Stimulated activated naive CD8-positive, alpha-beta T cell treated with anti-CD3 and anti-CD28 coated beads, Interleukin-15, amount 100 ng/mL, for 72 hours (primary cell): ENCODE measurements around the gene KCNMA1.
A peak's percentile ranks its signal among the peaks of the same experiment; 100 is the strongest.

ENCODE experiments used
- ATAC-seq: fragments of 150-1000 bp; cut with Tn5 transposase; 2 replicates; pipeline ENCODE4 v1.10.0; 2021; ENCODE audit warnings: mild to moderate bottlenecking, moderate library complexity
- DNase-seq, 2 donors: peaks; one replicate each; pipeline ENCODE4 v3.0.0; 2021 to 2022
- H3K27ac Mint-ChIP-seq, 2 donors: one replicate each; pipeline ENCODE4 v1.8.0; 2022; ENCODE audit warnings: mild to moderate bottlenecking in 2 of 2, mixed read lengths in 2 of 2, moderate library complexity in 2 of 2
- H3K27me3 Mint-ChIP-seq: one replicate; pipeline ENCODE4 v1.8.0; 2022; ENCODE audit warnings: mixed read lengths
- H3K4me1 Mint-ChIP-seq: one replicate; pipeline ENCODE4 v1.8.0; 2022; ENCODE audit warnings: mild to moderate bottlenecking, mixed read lengths
- H3K4me3 Mint-ChIP-seq, 2 donors: one replicate each; pipeline ENCODE4 v1.8.0; 2022; ENCODE audit warnings: mild to moderate bottlenecking in 2 of 2, mixed read lengths in 2 of 2, moderate library complexity in 1 of 2
- H3K9me3 Mint-ChIP-seq, 2 donors: one replicate each; pipeline ENCODE4 v1.8.0; 2022; ENCODE audit warnings: mixed read lengths in 2 of 2

KCNMA1 gene

GRCh38 chr10:76984559-76985443, 652.8 kb downstream of the KCNMA1 start:
- Mint-ChIP-seq H3K9me3 (no peaks in the 10 kb centered on the region), H3K27me3 (no peaks in the 10 kb centered on the region), H3K4me1 (no peaks in the 10 kb centered on the region), H3K27ac (no peak overlapping the region), H3K4me3 (no peak overlapping the region)
- peak; percentile 62 for ATAC-seq
- DNase-seq = peak; percentile 52 to 55

GRCh38 chr10:76983624-76984023, 654.0 kb downstream of the KCNMA1 start:
- no peak for DNase-seq
- H3K9me3 Mint-ChIP-seq = no peaks in the 10 kb centered on the region
- H3K4me3 Mint-ChIP-seq = no peak overlapping the region
- ATAC-seq = no peak
- no peaks in the 10 kb centered on the region for H3K4me1 Mint-ChIP-seq
- no peak overlapping the region for H3K27ac Mint-ChIP-seq
- no peaks in the 10 kb centered on the region for H3K27me3 Mint-ChIP-seq

GRCh38 chr10:76982671-76983070, 654.9 kb downstream of the KCNMA1 start:
- Mint-ChIP-seq H3K4me1 (no peaks in the 10 kb centered on the region), H3K4me3 (no peak overlapping the region), H3K27ac (no peak overlapping the region), H3K9me3 (no peaks in the 10 kb centered on the region), H3K27me3 (no peaks in the 10 kb centered on the region)
- ATAC-seq (no peak), DNase-seq (no peak)

GRCh38 chr10:76981251-76981650, 656.4 kb downstream of the KCNMA1 start:
- DNase-seq = no peak
- no peaks in the 10 kb centered on the region for H3K27me3 Mint-ChIP-seq
- no peak overlapping the region for H3K27ac Mint-ChIP-seq
- H3K4me3 Mint-ChIP-seq = no peak overlapping the region
- no peaks in the 10 kb centered on the region for H3K9me3 Mint-ChIP-seq
- no peak for ATAC-seq
- no peaks in the 10 kb centered on the region for H3K4me1 Mint-ChIP-seq

GRCh38 chr10:76977901-76978300, 659.7 kb downstream of the KCNMA1 start:
- no peaks in the 10 kb centered on the region for H3K27me3 Mint-ChIP-seq
- H3K9me3 Mint-ChIP-seq = no peaks in the 10 kb centered on the region
- no peaks in the 10 kb centered on the region for H3K4me1 Mint-ChIP-seq
- no peak for DNase-seq
- ATAC-seq = no peak
- no peak overlapping the region for H3K27ac Mint-ChIP-seq
- H3K4me3 Mint-ChIP-seq = no peak overlapping the region

- Mint-ChIP-seq H3K9me3 (no peaks in the 10 kb centered on the region), H3K4me1 (no peaks in the 10 kb centered on the region), H3K27ac (no peak overlapping the region), H3K27me3 (no peaks in the 10 kb centered on the region), H3K4me3 (no peak overlapping the region)
- no peak for DNase-seq
- ATAC-seq = no peak
Measured at GRCh38 chr10:76977046-76977445, 660.6 kb downstream of the KCNMA1 start.

- ATAC-seq (no peak), DNase-seq (no peak)
- Mint-ChIP-seq H3K9me3 (no peaks in the 10 kb centered on the region), H3K4me1 (no peaks in the 10 kb centered on the region), H3K4me3 (no peak overlapping the region), H3K27me3 (no peaks in the 10 kb centered on the region), H3K27ac (no peak overlapping the region)
Measured at GRCh38 chr10:76976142-76976541, 661.5 kb downstream of the KCNMA1 start.

GRCh38 chr10:76975126-76975525, 662.5 kb downstream of the KCNMA1 start:
- DNase-seq (no peak), ATAC-seq (no peak)
- Mint-ChIP-seq H3K27ac (no peak overlapping the region), H3K4me3 (no peak overlapping the region), H3K27me3 (no peaks in the 10 kb centered on the region), H3K9me3 (no peaks in the 10 kb centered on the region), H3K4me1 (no peaks in the 10 kb centered on the region)

- H3K9me3 Mint-ChIP-seq = no peaks in the 10 kb centered on the region
- no peaks in the 10 kb centered on the region for H3K27me3 Mint-ChIP-seq
- DNase-seq = no peak
- no peak overlapping the region for H3K27ac Mint-ChIP-seq
- H3K4me1 Mint-ChIP-seq = no peaks in the 10 kb centered on the region
- no peak overlapping the region for H3K4me3 Mint-ChIP-seq
- ATAC-seq = no peak
Measured at GRCh38 chr10:76974017-76974691, 663.5 kb downstream of the KCNMA1 start.

- DNase-seq = no peak
- Mint-ChIP-seq H3K27ac (no peak overlapping the region), H3K4me3 (no peak overlapping the region), H3K27me3 (no peaks in the 10 kb centered on the region), H3K4me1 (no peaks in the 10 kb centered on the region), H3K9me3 (no peaks in the 10 kb centered on the region)
- no peak for ATAC-seq
Measured at GRCh38 chr10:76973091-76974016, 664.3 kb downstream of the KCNMA1 start.

GRCh38 chr10:76972541-76972940, 665.1 kb downstream of the KCNMA1 start:
- Mint-ChIP-seq H3K27ac (no peak overlapping the region), H3K9me3 (no peaks in the 10 kb centered on the region), H3K4me1 (no peaks in the 10 kb centered on the region), H3K4me3 (no peak overlapping the region), H3K27me3 (no peaks in the 10 kb centered on the region)
- ATAC-seq (no peak), DNase-seq (no peak)

- ATAC-seq (no peak), DNase-seq (no peak)
- Mint-ChIP-seq H3K27me3 (peaks cover 8% of the 10 kb centered on the region), H3K27ac (no peak overlapping the region), H3K4me3 (no peak overlapping the region), H3K4me1 (no peaks in the 10 kb centered on the region), H3K9me3 (no peaks in the 10 kb centered on the region)
Measured at GRCh38 chr10:76971547-76972170, 665.9 kb downstream of the KCNMA1 start.

- ATAC-seq (no peak), DNase-seq (no peak)
- Mint-ChIP-seq H3K27me3 (peaks cover 14% of the 10 kb centered on the region), H3K4me1 (no peaks in the 10 kb centered on the region), H3K27ac (peak overlapping the region in 1 of 2 donors; percentile 9), H3K4me3 (no peak overlapping the region), H3K9me3 (no peaks in the 10 kb centered on the region)
Measured at GRCh38 chr10:76970711-76971519, 666.7 kb downstream of the KCNMA1 start.

GRCh38 chr10:76969366-76969948, 668.2 kb downstream of the KCNMA1 start:
- Mint-ChIP-seq H3K9me3 (no peaks in the 10 kb centered on the region), H3K4me3 (no peak overlapping the region), H3K4me1 (no peaks in the 10 kb centered on the region), H3K27ac (no peak overlapping the region), H3K27me3 (peaks cover 14% of the 10 kb centered on the region)
- no peak for ATAC-seq
- DNase-seq = no peak
